Stimulated activated CD4-positive, alpha-beta T cell treated with anti-CD3 and anti-CD28 coated beads, Interleukin-15, amount 100 ng/mL, for 24 hours (primary cell): ENCODE measurements around the gene ZNF540.
"Not testable (repeated sequence)": the region's sequence is repeated elsewhere in the genome, so short reads cannot be mapped to it uniquely, and the experiment has no call there.

ENCODE experiments used
- DNase-seq: peaks from one replicate; pipeline ENCODE4 v3.0.0-alpha.2; 2020

ZNF540 gene

DNA sequence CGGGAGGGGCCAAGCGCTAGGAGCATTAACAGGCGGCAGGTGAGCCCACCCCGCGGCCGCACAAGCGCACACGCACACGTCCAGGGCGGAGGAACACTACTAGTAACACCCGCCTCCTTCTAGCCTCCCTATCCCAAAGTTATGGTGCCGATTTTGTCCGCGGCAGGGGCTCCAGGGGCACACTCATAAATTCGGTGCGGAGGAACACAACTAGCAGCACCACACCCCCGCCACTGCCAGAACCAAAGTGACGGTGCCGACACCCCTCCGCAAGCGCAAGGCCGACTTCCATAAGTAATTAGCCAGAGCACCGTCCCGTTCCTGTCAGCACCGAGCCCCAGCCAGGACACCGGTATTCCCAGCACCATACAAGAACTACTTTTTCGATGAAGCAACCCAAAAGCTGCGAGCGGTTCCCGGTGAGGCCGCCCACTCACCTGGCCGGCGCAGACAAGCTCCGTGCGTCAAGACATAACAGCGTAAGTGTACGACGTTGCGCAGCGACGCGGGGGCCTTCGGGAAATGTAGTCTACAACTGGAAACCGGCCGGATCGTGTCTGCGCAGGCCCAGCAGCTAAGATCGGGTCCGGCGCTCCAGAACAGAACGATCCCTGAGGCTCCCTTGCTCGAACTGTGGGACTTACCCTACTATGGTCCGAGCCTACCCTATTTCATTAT, at the start of gene ZNF540, which contains the start of gene ZNF571:
TSS of gene ZNF540 (plus strand) at position 573 of the 678 bp plus-strand sequence. CDS start 3,572 bp downstream, outside the sequence.
TSS of gene ZNF571 (minus strand) at position 489 of the 678 bp plus-strand sequence. CDS start 8,116 bp downstream, outside the sequence.
- DNase-seq, result peak; percentile 95

DNA sequence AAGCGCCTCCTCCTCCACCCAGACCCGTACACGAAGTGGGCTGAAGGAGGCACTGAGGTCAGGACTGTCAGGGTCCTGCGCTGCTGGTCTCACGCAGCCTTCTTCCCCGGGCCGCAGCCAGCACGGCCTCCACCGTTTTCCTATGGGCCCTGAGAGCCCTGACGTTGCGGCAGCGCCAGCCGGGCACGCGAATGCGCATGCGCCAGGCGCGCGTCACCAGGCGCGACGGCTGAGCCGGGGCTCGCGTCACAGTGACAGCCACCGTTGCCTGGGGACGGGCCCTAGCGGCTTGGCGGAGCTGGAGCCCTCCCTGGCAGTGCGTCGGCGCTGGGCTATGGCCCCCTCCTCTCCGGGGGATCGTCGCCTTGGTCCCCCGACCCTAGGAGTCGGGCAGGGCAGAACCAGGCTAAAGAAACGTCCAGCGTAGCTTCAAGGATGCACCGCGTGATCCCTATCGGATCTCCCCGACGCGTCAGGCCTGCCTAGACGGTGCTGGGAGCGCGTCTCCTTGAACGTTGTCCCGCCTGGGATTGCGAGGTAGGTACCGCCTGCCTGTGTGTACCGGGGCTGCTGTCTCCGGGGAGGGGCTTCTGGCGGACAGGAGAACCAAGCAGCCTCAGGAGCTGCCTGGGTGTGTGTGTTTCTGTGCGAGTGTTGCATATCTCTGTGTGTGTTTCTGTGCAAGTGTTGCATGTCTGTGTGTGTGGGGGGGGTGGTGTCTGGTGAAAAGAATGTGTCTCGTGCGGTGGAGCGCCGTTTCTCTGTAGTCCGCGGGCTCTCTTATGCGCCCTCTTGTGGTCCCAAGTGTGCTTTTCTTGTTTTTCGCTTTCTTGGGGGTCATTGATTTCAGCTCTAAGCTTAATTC, 43.3 kb upstream of the ZNF540 start:
- DNase-seq, result peak; percentile 65

DNA sequence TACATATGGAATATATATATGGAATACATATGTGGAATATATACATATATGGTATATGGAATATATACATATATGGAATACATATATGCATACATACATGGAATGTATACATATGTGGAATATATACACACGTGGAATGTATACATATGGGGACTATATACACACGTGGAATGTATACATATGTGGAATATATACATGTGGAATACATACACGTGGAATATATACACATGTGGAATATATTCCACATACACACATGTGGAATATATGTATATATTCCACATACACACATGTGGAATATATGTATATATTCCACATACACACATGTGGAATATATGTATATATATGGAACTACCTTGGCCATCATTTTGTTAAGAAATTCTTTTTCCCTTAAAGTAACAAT, 31.2 kb upstream of the ZNF540 start:
- DNase-seq, result no peak

DNA sequence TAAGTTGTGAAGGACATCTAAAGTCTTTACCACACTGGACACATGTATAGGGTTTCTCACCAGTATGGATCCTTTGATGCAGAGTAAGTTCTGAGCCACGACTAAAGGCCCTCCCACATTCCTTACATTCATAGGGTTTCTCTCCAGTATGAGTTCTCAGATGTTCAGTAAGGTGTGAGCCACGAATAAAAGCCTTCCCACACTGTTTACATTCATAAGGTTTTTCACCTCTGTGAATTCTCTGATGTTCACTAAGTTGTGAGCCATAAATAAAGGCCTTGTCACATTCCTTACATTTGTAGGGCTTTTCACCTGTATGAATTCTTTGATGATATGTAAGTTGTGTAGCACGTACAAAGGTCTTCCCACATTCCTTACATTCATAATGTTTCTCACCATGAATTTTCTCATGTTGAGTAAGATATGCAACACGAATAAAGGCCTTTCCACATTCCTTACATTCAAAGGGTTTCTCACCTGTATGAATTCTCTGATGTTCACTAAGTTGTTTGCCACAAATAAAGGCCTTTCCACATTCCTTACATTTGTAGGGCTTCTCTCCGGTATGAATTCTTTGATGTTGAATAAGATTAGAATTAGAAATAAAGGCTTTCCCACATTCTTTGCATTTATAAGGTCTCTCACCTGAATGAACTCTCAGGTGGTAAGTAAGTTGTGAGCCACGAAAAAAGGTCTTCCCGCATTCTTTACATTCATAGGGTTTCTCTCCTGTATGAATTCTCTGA, 29.9 kb upstream of the ZNF540 start:
- DNase-seq, result no peak

DNA sequence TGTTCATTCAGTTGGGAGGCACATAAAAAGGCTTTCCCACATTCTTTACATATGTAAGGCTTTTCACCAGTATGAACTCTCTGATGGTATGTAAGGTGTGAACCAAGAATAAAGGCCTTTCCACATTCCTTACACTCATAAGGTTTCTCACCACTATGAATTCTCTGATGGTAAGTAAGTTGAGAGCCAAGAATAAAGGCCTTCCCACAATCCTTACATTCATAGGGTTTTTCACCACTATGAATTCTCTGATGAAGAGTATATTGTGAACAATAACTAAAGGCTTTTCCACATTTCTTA, 29.4 kb upstream of the ZNF540 start:
- no peak for DNase-seq

DNA sequence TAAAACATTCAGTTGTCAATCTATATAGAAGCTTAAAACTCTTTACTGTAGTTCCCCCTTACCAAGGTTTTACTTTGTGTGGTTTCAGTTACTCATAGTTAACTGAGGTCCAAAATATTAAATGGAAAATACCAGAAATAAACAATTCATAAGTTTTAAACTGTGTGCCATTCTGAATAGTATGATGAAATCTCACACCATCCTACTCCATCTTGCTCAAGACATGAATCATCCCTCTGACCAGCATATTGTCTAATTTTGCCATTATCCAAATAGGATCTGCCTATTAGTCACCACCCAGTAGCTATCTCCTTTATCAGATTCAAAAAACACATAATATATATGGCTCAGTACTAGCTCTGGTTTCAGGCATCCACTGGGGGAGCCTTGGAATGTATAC, 22.5 kb upstream of the ZNF540 start:
- DNase-seq, result no peak

DNA sequence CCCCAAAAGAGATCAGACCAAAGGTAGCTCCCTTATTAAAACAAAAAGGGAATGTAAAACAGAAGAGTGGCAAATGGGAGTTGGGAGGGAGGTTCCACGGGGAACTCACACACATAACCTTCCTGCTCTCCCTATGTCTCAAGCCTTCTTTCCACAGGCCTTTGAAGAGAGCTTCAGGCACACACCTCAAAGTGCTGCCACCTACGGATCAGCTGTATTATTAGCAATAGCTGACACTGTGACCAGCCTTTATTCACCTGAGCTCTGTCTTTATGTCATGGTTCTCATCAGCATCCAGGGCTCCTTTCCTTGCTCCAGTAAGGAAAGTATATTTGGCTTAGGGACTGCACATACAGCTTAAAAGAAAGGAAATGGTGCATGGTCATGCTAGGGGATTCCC, 11.3 kb upstream of the ZNF540 start:
- DNase-seq, result no peak

DNA sequence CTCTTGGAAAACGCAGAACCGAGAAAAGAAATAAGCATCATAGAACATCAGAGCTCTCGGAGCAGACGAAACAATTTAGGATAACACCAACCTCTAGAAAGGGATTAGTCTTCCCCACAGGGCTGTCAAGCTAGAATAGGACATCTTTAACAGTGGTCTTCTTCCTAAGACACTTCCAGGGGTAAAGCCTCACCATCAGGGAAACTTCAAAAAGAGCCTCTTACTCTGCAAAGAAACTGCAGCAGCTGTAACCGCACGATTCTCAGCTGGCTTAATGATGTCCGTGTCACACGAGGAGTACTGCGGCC, 726 bp upstream of the ZNF540 start:
- no peak for DNase-seq

DNA sequence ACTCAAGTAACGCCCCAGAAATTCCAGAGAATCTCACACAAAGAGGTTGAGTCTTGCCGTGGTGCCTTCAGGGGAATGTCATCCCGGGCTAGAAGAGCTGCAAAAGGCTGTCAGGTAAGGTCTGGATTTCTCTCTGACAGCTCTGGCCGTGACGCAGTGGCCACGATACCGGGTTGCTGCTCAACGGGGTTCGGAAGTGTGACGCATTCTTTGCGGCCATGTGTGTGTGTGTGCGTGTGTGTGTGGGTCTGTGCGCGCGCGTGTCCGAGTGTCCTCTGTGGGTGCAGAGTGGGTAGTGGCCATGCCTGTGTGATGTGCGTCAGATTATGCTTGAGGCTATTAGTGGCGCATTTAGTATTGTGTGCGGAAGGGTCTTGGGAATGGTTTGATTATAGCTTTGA, 306 bp downstream of the ZNF540 start:
- peak; percentile 70 for DNase-seq

DNA sequence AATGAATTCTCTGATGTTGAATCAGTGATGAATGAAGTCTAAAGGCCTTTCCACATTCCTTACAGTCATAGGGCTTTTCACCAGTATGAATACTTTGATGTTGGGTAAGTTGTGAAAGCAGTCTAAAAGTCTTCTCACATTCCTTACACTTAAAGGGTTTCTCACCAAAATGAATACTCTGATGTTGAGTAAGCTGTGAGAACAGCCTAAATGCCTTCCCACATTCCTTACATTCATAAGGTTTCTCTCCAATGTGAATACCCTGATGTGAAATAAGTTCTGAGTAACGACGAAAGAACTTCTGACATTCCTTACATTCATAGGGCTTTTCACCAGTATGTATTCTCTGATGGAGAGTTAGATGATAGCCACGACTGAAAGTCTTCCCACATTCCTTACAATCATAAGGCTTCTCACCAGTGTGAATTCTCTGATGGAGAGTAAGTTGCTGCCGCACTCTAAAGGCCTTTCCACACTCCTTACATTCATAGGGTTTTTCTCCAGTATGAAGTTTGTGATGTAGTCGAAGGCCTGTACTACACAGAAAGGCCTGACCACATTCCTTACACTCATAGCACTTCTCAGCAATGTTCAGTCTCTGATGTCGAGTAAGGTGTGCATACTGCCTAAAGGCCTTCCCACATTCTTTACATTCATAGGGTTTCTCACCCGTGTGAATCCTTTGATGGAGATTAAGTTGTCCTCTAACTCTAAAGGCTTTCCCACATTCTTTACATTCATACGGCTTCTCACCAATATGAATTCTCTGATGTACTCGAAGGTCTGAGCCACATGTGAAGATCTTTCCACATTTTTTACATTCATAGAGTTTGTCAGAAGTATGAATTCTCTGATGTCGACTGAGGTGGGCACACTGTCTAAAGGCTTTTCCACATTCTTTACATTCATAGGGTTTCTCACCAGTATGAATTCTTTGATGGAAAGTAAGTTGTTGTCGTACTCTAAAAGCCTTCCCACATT, 40.7 kb downstream of the ZNF540 start:
- DNase-seq, result no peak

DNA sequence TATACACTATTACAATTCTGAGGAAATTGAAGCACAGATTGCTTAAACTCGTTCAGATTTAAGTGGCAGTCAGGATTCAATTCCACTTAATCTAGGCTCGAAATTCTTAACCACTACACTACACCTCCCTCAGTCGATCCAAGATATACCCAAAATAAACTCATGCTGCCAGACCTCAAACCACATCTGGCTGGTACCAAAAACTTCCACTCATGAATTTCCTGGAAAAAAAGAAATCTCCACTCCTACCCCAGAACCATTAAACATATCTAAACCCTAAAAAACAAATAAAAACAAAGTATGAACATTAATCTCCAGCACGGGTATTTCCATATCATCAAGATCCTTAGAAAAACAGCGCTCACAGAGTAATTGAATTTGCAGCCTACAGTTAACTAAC, 59.4 kb downstream of the ZNF540 start:
- DNase-seq, result no peak

DNA sequence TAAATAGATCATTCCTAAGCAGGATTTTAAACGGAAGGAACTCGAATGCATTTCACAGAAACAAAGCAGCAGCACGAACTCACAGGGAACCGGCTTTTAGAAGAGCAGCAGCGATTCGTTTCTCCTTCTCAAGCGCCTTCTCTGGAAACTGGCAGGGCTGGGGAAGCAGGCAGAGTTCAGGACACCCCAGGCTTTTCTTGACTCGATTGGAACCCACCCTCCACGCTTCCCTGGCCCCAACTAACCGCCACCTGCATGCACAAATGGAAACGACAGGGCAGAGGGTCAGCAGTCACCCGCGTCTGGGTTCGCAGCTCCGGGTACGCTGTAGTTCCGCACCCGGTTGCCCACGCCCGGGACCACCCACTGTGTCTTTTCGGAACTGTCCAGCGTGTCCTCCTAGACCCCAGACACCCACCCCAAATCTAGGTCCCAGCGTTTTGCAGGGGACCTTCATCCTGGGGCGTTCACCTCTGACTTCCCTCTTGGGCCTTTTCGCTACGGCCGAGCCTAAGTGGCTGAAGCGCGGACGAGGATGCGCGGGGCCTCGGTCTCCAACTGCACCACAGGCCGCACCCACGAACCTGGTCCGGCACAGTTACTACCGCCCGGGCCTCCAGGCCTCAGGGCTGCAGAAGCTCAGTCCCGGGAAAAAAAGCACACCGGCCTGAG, 60.1 kb downstream of the ZNF540 start:
- peak; percentile 38 for DNase-seq

DNA sequence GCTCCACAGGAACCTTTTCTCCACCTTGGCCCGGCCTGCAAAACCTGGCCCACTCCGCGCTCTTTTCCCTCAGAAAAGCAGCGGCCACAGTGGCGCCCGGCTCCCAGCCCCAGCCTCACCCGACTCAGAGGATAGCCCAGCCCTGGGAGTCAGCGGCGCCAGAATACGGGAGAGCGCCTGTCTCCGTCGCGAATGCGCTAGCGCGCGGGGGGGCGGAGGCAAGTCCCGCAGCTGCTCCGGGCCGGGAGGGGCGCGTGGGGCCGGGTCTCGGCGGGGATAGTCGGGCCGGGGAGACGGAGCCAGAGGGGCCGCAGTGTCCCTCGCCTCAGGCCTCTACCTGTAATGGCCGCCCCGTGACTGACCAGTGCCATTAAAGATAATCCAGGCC, 60.6 kb downstream of the ZNF540 start, which contains the start of gene ZFP30:
TSS of gene ZFP30 (minus strand) at position 165 of the 388 bp plus-strand sequence. CDS start 7,643 bp downstream, outside the sequence.
- peak; percentile 87 for DNase-seq

DNA sequence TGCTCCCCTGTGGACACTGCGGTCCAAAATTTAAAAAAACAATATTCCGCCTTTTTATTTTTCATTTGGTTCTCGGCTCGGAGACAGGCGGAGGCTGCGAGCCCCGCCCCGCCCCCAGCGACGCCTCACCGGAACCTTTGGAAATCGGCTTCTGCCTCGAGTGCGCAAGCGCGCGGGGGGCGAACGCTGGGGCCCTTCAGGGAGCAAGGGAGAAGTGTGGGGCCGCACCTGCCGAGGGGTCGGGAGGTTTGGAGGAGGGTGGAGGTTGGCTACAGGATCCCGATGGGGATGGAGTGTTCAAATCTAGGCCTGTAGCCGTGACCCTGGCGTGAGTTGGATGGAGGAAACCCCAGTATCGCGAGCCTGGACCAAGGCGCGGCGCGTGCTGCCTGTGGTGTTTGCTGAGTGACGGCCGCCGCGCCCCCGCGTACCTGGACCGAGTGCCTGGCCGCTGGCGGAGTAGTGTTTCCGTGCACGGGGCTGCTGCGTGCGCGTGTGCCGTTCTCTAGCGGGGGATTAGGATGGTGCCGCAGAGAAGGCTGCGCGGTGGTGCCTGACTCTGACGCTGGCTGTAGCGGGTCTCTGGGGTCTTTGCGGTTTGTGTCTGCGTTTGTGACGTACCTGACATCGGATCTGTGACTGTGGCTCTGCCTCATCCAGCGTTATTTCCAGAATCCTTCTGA, 61.2 kb downstream of the ZNF540 start:
- peak; percentile 91 for DNase-seq

DNA sequence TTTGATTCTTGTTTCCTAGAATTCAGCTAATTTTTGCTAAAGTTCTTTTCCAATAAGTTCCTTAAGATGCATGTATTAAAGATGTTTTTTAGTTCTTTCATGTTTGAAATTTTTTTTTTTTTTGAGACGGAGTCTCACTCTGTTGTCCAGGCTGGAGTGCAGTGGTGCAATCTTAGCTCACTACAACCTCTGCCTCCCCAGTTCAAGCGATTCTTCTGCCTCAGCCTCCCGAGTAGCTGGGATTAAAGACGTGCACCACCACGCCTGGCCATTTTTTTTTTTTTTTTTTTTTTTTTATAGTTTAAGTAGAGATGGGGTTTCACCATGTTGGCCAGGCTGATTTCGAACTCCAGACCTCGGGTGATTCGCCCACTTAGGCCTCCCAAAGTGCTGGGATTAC, 62.5 kb downstream of the ZNF540 start:
- not testable (repeated sequence) for DNase-seq
